Endothelial cell of umbilical vein (primary cell): Measurements from ENCODE around the gene OST4.

Experiments used
- POLR2A ChIP-seq: IDR thresholded peaks from 2 replicates; pipeline ENCODE4 v1.6.1; 2012; ENCODE audit warnings: low read depth, mild to moderate bottlenecking, control low read depth, low read length
- TF ChIP-seq, protein P1 (sequence below): IDR thresholded peaks from 2 replicates; pipeline ENCODE4 v1.6.1; 2011; ENCODE audit not compliant: insufficient read depth, insufficient read length
- TF ChIP-seq, protein P2 (sequence below), 2 donors: IDR thresholded peaks; 1 replicate in 1 of 2; 2 replicates in 1 of 2; pipeline ENCODE4 v1.5.1; 2011; ENCODE audit warnings: low read length in 2 of 2, mild to moderate bottlenecking in 2 of 2, moderate library complexity in 2 of 2, control low read depth in 1 of 2, inconsistent platforms in 1 of 2, low read depth in 1 of 2; ENCODE audit not compliant: insufficient read depth in 1 of 2; ENCODE audit errors: extremely low read depth in 1 of 2

DNA sequence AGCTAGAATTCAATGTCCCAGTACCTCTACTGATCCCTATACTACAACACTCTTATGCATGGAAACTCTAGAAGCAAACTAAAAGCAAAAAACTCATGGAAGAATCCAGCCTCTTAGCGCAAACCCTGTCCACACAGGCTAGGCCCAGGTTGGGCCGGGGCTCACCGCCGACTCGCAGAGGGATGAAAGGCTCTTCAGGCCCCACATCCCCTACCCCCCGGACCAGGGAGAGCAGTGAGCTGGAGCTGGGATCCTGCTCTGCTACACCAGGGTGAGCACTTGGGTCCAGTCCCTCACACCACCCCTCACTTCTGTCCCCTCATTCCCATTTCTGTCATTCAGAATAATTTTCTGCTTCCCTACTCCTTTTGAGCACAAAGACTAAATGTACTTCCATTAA lies 2.0 kb downstream of the OST4 start:
- TF ChIP-seq, protein P1, sequence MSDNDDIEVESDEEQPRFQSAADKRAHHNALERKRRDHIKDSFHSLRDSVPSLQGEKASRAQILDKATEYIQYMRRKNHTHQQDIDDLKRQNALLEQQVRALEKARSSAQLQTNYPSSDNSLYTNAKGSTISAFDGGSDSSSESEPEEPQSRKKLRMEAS, result no peak
- TF ChIP-seq, protein P2, sequence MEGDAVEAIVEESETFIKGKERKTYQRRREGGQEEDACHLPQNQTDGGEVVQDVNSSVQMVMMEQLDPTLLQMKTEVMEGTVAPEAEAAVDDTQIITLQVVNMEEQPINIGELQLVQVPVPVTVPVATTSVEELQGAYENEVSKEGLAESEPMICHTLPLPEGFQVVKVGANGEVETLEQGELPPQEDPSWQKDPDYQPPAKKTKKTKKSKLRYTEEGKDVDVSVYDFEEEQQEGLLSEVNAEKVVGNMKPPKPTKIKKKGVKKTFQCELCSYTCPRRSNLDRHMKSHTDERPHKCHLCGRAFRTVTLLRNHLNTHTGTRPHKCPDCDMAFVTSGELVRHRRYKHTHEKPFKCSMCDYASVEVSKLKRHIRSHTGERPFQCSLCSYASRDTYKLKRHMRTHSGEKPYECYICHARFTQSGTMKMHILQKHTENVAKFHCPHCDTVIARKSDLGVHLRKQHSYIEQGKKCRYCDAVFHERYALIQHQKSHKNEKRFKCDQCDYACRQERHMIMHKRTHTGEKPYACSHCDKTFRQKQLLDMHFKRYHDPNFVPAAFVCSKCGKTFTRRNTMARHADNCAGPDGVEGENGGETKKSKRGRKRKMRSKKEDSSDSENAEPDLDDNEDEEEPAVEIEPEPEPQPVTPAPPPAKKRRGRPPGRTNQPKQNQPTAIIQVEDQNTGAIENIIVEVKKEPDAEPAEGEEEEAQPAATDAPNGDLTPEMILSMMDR (IDR thresholded peaks at IDR 0.05; ENCODE audit: extremely low read depth in 1 of 2, insufficient read depth in 1 of 2, low read depth in 1 of 2, low read length in 2 of 2), result no peak
- TF ChIP-seq POLR2A, result no peak
